LNCaP clone FGC (cell line): ENCODE measurements around the gene ZDHHC9.

Source experiments
- DNase-seq: peaks from one replicate; pipeline ENCODE4 v3.0.0-alpha.2; 2011; ENCODE audit warnings: low read depth
- H3K4me3 ChIP-seq: 2 replicates; pipeline ENCODE4 v1.5.1; 2011; ENCODE audit warnings: mild to moderate bottlenecking, low read depth, low read length, control low read depth
- TF ChIP-seq, protein P1 (sequence below): IDR thresholded peaks from 2 replicates; pipeline ENCODE4 v1.5.1; 2012; ENCODE audit warnings: mild to moderate bottlenecking; ENCODE audit not compliant: control insufficient read depth, insufficient read depth; ENCODE audit errors: extremely low read depth

Gene ZDHHC9

GRCh38 chrX:129754056-129755024, 89.3 kb downstream of the ZDHHC9 start:
- no peak overlapping the region for H3K4me3 ChIP-seq
- TF ChIP-seq, protein P1, sequence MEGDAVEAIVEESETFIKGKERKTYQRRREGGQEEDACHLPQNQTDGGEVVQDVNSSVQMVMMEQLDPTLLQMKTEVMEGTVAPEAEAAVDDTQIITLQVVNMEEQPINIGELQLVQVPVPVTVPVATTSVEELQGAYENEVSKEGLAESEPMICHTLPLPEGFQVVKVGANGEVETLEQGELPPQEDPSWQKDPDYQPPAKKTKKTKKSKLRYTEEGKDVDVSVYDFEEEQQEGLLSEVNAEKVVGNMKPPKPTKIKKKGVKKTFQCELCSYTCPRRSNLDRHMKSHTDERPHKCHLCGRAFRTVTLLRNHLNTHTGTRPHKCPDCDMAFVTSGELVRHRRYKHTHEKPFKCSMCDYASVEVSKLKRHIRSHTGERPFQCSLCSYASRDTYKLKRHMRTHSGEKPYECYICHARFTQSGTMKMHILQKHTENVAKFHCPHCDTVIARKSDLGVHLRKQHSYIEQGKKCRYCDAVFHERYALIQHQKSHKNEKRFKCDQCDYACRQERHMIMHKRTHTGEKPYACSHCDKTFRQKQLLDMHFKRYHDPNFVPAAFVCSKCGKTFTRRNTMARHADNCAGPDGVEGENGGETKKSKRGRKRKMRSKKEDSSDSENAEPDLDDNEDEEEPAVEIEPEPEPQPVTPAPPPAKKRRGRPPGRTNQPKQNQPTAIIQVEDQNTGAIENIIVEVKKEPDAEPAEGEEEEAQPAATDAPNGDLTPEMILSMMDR = no peak
- DNase-seq = no peak
